Activated T-cell treated with anti-CD3 and anti-CD28 coated beads, Interleukin-2, amount 50 U/mL, for 72 hours (primary cell): ENCODE measurements around the gene CCNI. TPM values are rescaled to one million over a fixed set of nuclear protein-coding genes. Genes with fewer than 3 reads are reported as not detected.
"Not testable (repeated sequence)": the region's sequence is repeated elsewhere in the genome, so short reads cannot be mapped to it uniquely, and the experiment has no call there.

Experiments used
- ATAC-seq, 2 donors: fragments of 150-1000 bp; cut with Tn5 transposase; replicated peaks in 1 of 2; 2 replicates each; pipeline ENCODE4 v1.10.0; 2021; ENCODE audit warnings: moderate library complexity in 2 of 2, mild to moderate bottlenecking in 1 of 2
- DNase-seq, 2 donors: peaks; one replicate each; pipeline ENCODE4 v3.0.0; 2021 to 2022; ENCODE audit warnings: mixed read lengths in 1 of 2
- H3K27ac Mint-ChIP-seq: one replicate; pipeline ENCODE4 v1.8.0; 2022; ENCODE audit warnings: mild to moderate bottlenecking, moderate library complexity, mixed read lengths
- H3K27me3 Mint-ChIP-seq: one replicate; pipeline ENCODE4 v1.8.0; 2022; ENCODE audit warnings: low read depth, mixed read lengths
- H3K36me3 Mint-ChIP-seq, 2 donors: one replicate each; pipeline ENCODE4 v1.8.0; 2022; ENCODE audit warnings: mixed read lengths in 2 of 2, mild to moderate bottlenecking in 1 of 2; ENCODE audit not compliant: insufficient read depth in 2 of 2
- H3K4me1 Mint-ChIP-seq: one replicate; pipeline ENCODE4 v1.8.0; 2022; ENCODE audit warnings: low read depth, mixed read lengths
- H3K4me3 Mint-ChIP-seq, 2 donors: one replicate each; pipeline ENCODE4 v1.8.0; 2022; ENCODE audit warnings: mild to moderate bottlenecking in 2 of 2, mixed read lengths in 2 of 2, moderate library complexity in 2 of 2
- H3K9me3 Mint-ChIP-seq, 2 donors: one replicate each; pipeline ENCODE4 v1.8.0; 2022; ENCODE audit warnings: mixed read lengths in 2 of 2
- total RNA-seq, 2 donors: library from RNA; stranded (reverse); gene quantifications; one replicate each; pipeline ENCODE4 v1.2.3, GENCODE V29; 2022

Gene CCNI
- total RNA-seq, 2 donors from 2014 or later, result 301 to 343 TPM

DNA sequence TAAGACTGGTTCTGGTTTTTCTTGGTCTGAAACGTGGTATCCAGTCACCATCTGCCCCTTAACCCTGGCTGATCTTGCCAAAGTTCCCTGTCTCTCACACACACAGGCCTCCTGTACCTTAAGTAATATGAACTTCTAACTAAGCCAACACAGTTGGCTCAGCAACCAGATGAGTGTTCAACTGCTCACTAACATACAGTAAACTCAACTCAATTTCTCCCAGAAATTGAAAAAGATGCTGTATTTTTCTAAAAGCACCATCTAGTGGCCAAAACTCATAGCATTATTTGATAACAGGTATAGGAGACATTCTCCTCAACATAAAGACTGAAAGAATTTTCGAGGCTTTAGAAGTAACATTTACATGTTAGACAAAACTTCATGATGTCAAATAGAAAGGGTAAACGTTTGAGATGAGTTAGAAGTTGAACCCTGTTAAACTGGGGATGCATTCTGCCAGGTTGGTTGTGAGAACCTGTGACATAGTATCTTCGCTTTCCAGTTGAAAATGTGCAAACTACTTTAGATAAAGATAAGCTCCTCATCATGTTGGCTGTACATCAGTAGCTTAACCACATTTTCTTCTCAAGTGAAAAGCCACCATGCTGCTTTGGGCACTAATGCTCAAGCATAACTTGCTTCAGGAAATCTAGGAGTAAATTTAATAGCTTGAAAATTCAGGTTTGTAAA lies 31.2 kb downstream of the CCNI start:
- H3K4me3 Mint-ChIP-seq, result no peak overlapping the region
- DNase-seq (no peak), ATAC-seq (peak; percentile 64 to 65)
- H3K9me3 Mint-ChIP-seq, result no peaks in the 10 kb centered on the region
- H3K27ac Mint-ChIP-seq, result peak overlapping the region; percentile 24
- H3K27me3 Mint-ChIP-seq, result no peaks in the 10 kb centered on the region
- no peaks in the 10 kb centered on the region for H3K4me1 Mint-ChIP-seq
- H3K36me3 Mint-ChIP-seq, result peaks cover 0 to 9% of the 10 kb centered on the region in 2 donors

DNA sequence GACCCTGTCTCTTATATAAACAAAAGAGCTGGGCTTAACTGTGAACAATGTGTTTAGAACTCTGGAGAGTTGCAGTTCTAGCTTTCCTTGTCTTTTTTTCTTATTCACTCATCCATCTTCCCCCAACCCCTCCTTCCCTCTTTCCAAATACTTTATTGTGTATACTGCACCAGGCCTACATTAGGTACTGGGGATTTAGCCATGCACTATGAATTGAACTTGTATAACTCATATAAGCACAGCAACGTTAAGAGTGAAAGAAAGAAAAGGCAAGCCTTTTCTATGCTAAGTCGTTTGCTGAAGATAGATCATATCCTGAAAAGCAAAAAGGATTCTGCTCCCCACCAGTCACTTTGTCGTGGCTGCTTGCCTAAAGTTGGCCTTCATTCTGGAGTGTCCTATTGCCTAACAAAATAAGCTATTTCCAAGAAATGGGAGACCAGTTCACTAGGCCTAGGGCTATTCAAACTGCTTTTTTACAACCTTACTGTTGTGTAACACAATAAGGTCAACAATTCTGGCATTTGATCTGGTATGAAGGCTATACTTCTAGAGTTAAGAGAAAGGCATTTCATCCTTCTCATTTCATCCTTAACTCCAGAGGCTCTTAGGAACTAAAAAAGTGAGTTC lies 32.2 kb downstream of the CCNI start:
- no peaks in the 10 kb centered on the region for H3K4me1 Mint-ChIP-seq
- peaks cover 0 to 7% of the 10 kb centered on the region in 2 donors for H3K36me3 Mint-ChIP-seq
- DNase-seq (no peak), ATAC-seq (no peak)
- H3K27me3 Mint-ChIP-seq, result no peaks in the 10 kb centered on the region
- H3K4me3 Mint-ChIP-seq, result no peak overlapping the region
- H3K27ac Mint-ChIP-seq, result no peak overlapping the region
- H3K9me3 Mint-ChIP-seq, result no peaks in the 10 kb centered on the region

DNA sequence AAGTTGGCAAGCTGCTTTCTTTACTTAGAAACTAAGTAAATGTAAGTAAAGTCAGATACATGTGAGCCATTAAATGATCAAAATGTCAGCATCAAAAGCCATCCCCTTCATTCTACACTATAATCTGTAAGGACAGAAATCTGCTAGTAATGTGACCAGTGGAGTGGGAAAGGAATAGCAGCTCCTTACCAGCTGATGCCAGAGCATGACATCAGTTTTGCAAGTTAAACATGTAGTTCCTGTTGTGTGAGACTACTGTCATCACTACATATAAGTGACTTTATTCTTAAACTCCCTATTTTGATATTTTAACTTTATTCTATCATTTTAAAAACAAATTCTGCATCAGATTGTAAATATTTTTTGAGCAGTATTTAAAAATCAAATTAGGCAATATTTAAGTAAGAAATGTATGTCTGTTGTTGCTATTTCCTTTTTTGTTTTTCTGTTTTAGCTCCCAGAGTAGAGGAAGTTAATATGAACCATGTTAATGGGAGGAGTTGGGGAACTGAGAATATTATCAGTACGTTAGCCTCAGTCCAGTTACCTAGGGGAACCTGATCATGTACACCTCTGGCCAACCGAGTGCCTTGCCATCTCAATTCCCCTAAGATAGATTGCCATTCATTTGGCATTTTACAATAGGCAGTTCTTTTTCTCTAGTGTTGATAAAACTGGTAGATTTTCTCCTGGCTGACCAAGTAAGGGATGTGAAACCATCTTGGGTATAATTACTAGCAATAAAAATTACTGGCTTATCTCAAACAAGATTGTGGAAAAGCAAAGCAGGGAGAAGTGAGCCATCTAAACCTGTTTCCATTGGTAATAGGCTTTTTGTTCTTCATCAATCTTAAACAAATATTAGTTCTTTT lies 34.7 kb downstream of the CCNI start:
- H3K4me1 Mint-ChIP-seq, result no peaks in the 10 kb centered on the region
- H3K27me3 Mint-ChIP-seq, result peaks cover under 1% of the 10 kb centered on the region
- ATAC-seq (no peak), DNase-seq (no peak)
- no peak overlapping the region for H3K27ac Mint-ChIP-seq
- no peak overlapping the region for H3K4me3 Mint-ChIP-seq
- no peaks in the 10 kb centered on the region for H3K36me3 Mint-ChIP-seq
- H3K9me3 Mint-ChIP-seq, result no peaks in the 10 kb centered on the region

DNA sequence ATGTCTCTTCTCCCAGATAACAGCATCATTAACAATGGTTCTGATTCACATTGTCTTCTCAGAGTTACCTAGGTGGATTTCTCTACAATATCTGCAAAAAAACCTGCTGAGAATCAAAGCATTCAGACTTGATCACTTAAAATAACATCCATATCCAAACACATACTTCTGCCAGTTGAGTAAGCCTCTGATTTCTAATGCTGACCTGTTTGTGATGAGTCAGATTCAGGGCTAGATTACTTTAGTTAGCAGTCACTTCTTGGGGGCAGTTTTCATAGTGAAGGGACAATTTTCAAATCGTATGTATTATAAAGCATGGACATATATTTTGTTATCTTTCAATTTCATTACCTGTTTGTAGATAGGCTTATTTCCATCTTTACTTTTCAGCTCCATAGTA lies 35.5 kb downstream of the CCNI start:
- no peaks in the 10 kb centered on the region for H3K36me3 Mint-ChIP-seq
- DNase-seq (no peak), ATAC-seq (no peak)
- H3K27me3 Mint-ChIP-seq, result peaks cover 9% of the 10 kb centered on the region
- H3K4me1 Mint-ChIP-seq, result no peaks in the 10 kb centered on the region
- no peak overlapping the region for H3K27ac Mint-ChIP-seq
- no peak overlapping the region for H3K4me3 Mint-ChIP-seq
- no peaks in the 10 kb centered on the region for H3K9me3 Mint-ChIP-seq

DNA sequence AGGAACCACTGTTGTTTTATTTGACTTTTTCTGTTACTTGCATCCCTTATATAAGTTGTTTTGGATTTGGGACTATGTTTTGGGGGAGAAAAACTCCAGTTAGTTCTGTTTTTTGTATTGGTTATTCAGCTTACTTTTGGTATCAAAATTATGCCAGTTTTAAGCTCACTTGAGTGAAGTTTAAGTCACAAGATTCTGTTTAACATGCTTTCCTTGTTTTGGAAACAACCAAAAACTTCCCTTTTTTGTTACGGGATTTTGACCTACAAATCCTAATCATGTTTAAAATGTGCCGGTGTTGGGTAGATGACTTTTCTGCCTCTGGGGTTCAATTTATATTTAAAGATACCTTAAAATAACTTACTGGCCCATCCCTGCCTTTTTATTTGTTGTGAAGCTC lies 36.0 kb downstream of the CCNI start:
- Mint-ChIP-seq H3K27me3 (peaks cover 13% of the 10 kb centered on the region), H3K36me3 (no peaks in the 10 kb centered on the region), H3K4me1 (no peaks in the 10 kb centered on the region), H3K27ac (peak overlapping the region; percentile 48), H3K9me3 (no peaks in the 10 kb centered on the region), H3K4me3 (no peak overlapping the region)
- no peak for ATAC-seq
- DNase-seq, result no peak

DNA sequence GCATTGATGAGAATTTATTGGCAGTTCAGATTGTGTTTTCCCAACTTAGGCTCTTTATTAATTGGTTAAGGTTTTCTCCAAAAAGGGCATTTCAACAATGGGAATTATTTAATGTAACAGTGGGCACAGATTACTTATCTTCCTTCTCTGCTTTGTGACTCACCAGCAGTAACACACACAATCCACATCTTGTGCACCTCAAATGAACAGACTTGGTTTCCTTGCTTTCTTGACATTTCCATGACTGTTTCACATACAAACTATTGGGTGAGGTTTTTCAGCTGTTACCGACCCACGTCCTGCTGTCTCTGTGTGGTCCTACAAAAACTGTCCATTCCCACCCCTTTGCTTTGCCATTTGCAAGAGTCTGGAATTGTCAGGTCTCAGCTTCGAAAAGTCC lies 38.1 kb downstream of the CCNI start:
- ATAC-seq (no peak), DNase-seq (no peak)
- H3K9me3 Mint-ChIP-seq, result no peaks in the 10 kb centered on the region
- H3K27ac Mint-ChIP-seq, result no peak overlapping the region
- H3K36me3 Mint-ChIP-seq, result peaks cover 0 to 4% of the 10 kb centered on the region in 2 donors
- H3K4me1 Mint-ChIP-seq, result no peaks in the 10 kb centered on the region
- H3K27me3 Mint-ChIP-seq, result peaks cover 27% of the 10 kb centered on the region
- H3K4me3 Mint-ChIP-seq, result no peak overlapping the region

DNA sequence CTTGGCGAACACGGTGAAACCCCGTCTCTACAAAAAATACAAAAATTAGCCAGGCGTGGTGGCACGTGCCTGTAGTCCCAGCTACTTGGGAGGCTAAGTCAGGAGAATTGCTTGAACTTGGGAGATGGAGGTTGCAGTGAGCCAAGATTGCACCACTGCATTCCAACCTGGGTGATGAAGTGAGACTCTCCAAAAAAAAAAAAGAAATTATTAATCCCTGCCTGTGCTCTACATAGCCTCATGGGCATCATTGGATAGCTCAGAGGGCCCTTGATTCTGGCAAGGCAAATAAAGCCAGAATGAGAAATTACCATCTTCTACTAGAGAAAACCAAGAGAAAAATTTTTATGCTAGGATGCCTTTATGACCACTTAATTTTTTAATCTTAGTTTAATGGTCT lies 38.6 kb downstream of the CCNI start:
- not testable (repeated sequence) for ATAC-seq, H3K9me3 Mint-ChIP-seq, H3K36me3 Mint-ChIP-seq, H3K27ac Mint-ChIP-seq, H3K4me1 Mint-ChIP-seq, DNase-seq, H3K4me3 Mint-ChIP-seq
- H3K27me3 Mint-ChIP-seq, result peaks cover 32% of the 10 kb centered on the region

DNA sequence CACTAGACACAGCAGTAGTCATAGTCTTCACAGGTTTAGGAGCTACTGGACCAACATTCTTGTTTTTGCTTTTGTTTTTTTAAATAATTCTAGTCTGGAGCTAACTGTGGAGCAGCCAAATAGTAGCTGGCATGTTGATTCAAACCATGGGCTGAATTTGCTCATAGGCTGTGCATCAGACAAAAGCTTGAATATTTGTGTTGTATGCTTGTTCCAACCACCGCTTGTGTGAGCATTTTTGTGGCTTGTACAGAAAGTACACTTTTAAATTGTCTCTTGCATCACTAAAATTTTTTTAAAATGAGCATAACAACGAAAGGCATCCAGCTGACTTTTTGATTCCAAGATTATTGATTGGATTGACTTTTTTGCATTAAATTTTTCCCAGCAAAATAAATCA lies 39.6 kb downstream of the CCNI start:
- ATAC-seq (no peak), DNase-seq (no peak)
- Mint-ChIP-seq H3K9me3 (no peaks in the 10 kb centered on the region), H3K4me1 (peaks cover 13% of the 10 kb centered on the region), H3K4me3 (no peak overlapping the region), H3K27me3 (peaks cover 36% of the 10 kb centered on the region), H3K36me3 (peaks cover 0 to 4% of the 10 kb centered on the region in 2 donors), H3K27ac (no peak overlapping the region)

DNA sequence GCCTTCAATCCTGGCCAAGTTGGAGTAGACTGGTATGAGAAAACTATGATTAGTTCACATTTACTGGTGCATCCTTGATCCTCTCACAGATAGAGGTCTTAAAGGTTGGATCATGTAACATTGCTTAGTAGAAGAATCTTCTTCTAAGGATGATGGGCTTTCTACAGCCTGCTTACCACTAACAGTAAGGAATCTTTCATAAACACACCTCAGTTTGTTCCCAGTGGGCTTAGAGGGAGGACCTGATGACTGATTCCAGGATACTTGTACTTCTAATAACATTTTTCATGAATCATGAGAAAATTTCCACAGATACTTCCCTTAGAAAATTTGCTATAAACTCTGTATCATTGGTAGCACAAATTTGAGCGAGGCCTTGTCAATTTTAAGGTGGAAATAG lies 40.6 kb downstream of the CCNI start:
- DNase-seq (no peak), ATAC-seq (no peak)
- Mint-ChIP-seq H3K27ac (no peak overlapping the region), H3K36me3 (peaks cover 0 to 4% of the 10 kb centered on the region in 2 donors), H3K9me3 (no peaks in the 10 kb centered on the region), H3K4me3 (no peak overlapping the region), H3K4me1 (peaks cover 22% of the 10 kb centered on the region), H3K27me3 (peaks cover 36% of the 10 kb centered on the region)

DNA sequence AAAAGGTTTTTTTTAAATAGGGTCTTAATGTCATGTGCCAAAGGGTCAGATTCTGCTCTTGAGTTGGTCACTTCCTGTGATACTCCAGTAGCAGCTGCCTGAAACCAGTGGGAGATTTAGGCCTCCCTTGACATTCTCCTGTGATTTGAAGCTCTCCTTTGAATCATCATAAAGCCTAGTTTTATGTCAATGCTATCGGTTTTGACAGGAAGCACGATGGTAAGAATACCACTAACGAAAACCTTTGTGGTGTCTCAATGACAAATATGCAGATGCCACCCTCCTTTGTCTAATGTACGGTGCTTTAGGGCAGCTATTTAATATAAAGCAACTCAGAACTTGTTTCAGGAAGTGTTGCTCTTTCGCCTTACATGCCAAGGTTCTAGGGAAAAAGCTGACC lies 44.2 kb downstream of the CCNI start:
- Mint-ChIP-seq H3K27me3 (peaks cover 36% of the 10 kb centered on the region), H3K4me3 (peak overlapping the region in 1 of 2 donors; percentile 46), H3K4me1 (peaks cover 52% of the 10 kb centered on the region), H3K9me3 (no peaks in the 10 kb centered on the region), H3K27ac (no peak overlapping the region), H3K36me3 (peaks cover 0 to 4% of the 10 kb centered on the region in 2 donors)
- ATAC-seq, result peak; percentile 72 to 74
- DNase-seq, result peak; percentile 33 to 42

DNA sequence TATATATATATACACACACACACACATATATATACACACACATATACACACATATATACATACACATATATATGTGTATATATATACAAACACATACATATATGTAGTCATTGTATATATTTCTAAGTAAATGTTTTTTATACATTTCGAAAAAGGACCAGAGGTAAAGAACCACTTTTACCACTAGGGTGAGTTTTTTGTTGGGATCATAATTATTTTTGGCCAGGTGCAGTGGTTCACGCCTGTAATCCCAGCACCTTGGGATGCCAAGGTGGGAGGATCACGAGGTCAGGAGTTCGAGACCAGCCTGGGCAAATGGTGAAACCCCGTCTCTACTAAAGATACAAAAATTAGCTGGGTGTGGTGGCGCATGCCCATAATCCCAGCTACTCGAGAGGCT lies 46.0 kb downstream of the CCNI start:
- H3K4me3 Mint-ChIP-seq, ATAC-seq, H3K27ac Mint-ChIP-seq, DNase-seq, H3K9me3 Mint-ChIP-seq, H3K36me3 Mint-ChIP-seq: not testable (repeated sequence)
- H3K27me3 Mint-ChIP-seq, result peaks cover 32% of the 10 kb centered on the region
- H3K4me1 Mint-ChIP-seq, result peaks cover 70% of the 10 kb centered on the region

DNA sequence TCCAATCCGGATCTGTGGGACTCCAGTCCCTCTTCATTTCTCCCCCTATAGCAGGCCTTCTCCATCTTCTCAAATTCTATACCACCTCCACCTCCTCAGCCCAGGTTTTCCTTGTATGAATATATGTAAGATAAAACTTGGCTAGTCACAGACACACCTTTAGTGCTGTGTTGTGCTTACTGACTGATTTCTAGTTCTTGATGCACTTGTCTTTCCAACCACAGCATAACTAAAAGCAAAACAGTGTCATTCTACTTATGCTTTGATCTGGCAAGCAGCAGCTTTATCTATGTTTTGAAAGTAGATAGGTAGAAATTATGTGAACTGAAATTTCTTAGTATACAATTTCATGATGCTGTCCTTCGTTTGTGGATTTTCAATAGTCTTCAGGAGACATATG lies 47.5 kb downstream of the CCNI start:
- Mint-ChIP-seq H3K9me3 (no peaks in the 10 kb centered on the region), H3K27ac (peak overlapping the region; percentile 20), H3K4me3 (peak overlapping the region in 1 of 2 donors; percentile 26), H3K27me3 (peaks cover 34% of the 10 kb centered on the region), H3K36me3 (peaks cover 0 to 4% of the 10 kb centered on the region in 2 donors), H3K4me1 (peaks cover 76% of the 10 kb centered on the region)
- peak; percentile 25 to 35 for DNase-seq
- peak; percentile 79 to 80 for ATAC-seq

DNA sequence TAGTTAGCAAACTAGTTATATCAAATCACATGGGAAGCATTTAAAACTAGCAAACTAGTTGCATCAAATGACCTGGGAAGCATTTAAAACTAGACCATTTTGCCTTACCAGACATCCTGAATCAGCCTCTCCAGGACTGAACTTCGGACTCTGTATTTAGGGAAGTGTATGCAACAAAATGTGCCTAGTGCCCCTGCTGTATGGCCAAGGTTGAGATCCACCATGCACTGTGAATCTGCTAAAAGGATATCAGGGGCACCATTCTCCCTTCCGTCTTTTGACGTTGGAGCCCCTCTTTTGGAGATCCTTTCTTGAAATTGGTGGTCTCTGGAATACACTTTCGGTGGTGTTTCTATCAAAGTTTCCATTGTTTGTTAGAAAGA lies 49.5 kb downstream of the CCNI start:
- peaks cover 65% of the 10 kb centered on the region for H3K4me1 Mint-ChIP-seq
- ATAC-seq, result no peak
- H3K36me3 Mint-ChIP-seq, result peaks cover 0 to 4% of the 10 kb centered on the region in 2 donors
- H3K9me3 Mint-ChIP-seq, result no peaks in the 10 kb centered on the region
- no peak for DNase-seq
- peak overlapping the region; percentile 56 to 63 for H3K4me3 Mint-ChIP-seq
- peak overlapping the region; percentile 79 for H3K27ac Mint-ChIP-seq
- H3K27me3 Mint-ChIP-seq, result peaks cover 24% of the 10 kb centered on the region
